HG02885 (cell line): ENCODE data around the gene HES2.
"Not testable (repeated sequence)": the region's sequence is repeated elsewhere in the genome, so short reads cannot be mapped to it uniquely, and the experiment has no call there.

ENCODE experiments used
- ATAC-seq: cut with Tn5 transposase; IDR thresholded peaks from one replicate; pipeline ENCODE4 v1.9.1; 2021; ENCODE audit warnings: mild to moderate bottlenecking; ENCODE audit not compliant: unreplicated experiment, poor library complexity

Gene HES2

GRCh38 chr1:6454856-6455751 is 35.4 kb upstream of the HES2 start:
- no peak for ATAC-seq

DNA sequence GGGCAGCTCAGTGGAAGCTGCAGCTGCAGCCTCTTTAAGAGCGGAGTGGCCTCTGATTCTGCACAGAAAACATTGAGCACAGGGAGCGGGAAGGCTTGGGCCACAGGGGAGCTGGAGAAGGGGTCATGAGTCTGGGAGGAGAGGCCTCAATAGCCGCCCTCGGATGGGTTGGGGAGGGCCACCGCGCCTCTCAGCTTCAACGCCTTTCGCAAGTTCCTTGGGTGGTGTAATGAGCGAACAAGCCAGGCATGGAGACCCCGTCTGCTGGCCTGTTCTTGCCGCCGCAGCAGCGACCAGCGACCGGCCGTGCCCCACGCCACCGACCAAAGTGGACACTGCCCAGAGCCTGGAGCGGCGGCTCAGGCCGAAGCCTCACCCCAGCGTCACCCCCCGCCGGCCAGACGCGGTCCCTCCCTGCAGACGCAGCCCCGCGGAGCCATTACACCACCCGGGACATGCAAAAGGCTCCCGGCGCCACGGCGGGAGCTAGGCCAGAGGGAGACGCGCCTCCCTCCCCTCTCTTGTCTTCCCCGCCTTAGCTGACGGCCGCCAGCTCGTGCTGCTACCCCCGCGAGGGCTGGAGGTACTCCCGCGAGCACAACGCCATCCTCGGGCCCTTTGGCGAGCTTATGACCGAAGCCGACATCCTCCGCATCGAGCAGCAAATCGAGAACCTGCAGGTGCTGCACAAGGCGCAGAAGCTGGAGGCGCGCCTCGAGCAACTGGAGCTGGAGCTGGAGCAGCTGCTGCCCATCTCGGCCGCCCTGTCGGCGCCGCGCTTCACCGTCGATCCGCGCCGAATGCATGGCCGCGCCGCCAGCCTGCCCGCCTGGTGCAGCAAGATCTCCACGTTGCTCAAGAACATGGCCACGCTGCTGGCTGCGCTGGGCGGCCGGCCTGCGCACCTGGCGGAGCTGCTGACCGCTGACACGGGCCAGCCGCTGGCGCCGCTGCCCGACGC is 34.5 kb upstream of the HES2 start:
- not testable (repeated sequence) for ATAC-seq

- no peak for ATAC-seq
Observed at GRCh38 chr1:6450943-6451373, 31.2 kb upstream of the HES2 start.

DNA sequence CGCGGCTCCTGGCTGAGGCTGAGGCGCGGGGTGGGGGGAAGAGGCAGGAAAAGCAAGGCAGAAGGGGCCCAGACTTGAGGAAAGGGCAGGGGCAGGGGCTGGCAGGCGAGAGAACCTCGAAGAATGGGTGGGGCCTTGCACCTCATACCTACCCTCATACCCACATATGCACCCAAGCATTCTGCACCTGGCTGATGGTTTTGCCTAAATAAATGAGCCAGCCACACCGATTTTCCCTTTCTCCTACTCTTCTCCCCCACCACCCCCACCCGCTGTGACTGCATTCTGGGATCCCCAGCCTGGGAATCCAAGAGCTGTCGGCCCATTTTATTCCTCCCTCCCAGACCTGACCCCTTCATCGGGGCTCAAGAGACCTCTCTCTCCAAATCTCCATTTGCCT is 30.8 kb upstream of the HES2 start:
- not testable (repeated sequence) for ATAC-seq

GRCh38 chr1:6450005-6450450 is 30.3 kb upstream of the HES2 start:
- ATAC-seq: no peak

DNA sequence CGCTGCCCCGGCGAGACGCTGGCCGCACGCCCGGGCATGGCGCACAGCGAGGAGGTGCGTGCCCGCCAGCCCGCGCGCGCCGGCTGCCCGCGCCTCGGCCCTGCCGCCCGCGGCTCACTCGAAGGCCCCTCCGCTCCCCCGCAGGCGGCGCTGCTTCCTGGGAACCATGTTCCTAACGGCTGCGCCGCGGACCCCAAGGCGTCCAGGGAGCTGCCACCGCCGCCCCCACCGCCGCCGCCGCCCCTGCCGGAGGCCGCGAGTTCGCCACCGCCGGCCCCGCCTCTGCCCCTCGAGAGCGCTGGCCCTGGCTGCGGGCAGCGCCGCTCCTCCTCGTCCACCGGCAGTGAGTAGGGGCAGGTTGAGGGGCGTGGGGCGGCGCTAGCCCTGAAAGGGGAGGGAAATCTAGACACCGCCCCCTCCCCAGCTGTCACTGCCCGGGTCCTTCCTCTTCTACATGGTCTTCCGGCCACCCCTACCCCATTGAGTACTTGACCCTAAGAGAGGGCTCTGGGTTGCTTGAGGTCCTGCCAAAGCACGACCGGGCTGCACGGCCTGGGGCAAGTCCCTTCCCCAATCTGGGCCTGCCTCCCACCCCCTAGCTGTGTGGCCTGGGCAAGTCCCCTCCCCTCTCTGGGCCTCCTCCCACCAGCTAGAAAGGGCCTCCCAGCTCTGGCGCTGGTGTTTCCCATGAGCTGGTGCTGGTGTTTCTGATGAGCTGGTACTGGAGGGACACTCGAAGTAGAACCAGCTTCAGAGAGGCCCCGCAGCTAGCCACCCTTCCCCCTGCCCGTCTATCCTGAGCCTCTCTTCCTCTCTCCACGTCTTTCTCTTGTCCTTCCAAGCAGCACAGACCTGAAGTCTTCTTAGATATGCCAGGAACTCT is 29.3 kb upstream of the HES2 start:
- ATAC-seq: no peak

DNA sequence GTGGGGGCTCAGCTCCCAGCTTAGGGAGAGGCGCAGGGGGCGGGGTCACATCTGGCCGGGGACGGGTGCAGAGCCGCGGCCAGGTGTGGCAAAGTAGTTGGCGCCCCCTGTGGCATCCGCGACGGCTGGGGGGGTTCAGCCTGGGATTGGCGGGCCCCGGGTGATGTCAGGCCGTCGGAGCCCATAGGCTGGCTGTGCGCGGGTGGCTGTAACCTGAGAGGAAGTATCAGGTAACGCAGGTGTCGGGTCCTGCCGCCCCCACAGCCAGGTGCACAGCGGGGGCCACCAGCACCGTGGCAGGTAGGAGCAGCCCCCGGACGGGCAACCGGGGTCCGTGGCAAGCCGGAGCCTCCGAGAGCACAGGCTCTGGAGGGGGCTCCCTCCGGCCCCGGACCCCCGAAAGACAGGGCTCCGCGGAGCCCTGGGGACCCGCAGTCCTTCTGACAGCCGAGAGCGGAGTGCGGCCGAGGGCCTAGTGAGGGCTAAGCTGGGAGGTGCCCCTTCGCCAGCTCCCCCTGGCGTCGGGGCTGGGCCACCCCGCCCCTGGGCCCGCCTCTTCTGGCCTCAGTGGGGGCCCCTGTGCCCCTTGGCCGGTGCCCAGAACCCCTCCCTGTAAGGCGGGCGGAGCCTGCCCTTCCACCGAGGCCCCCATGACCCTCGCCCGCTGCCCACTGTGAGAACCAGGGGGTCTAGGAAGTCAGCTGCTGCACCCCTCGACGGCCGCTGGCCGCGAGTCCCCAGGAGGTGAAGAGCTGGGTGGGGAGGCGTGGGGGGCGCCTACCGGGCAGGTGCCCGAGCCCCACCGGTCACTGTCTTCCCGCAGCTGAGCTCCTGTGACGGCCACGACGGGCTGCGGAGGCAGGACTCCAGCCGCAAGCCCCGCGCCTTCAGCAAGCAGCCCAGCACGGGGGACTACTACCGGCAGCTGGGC is 28.4 kb upstream of the HES2 start:
- ATAC-seq: no peak

DNA sequence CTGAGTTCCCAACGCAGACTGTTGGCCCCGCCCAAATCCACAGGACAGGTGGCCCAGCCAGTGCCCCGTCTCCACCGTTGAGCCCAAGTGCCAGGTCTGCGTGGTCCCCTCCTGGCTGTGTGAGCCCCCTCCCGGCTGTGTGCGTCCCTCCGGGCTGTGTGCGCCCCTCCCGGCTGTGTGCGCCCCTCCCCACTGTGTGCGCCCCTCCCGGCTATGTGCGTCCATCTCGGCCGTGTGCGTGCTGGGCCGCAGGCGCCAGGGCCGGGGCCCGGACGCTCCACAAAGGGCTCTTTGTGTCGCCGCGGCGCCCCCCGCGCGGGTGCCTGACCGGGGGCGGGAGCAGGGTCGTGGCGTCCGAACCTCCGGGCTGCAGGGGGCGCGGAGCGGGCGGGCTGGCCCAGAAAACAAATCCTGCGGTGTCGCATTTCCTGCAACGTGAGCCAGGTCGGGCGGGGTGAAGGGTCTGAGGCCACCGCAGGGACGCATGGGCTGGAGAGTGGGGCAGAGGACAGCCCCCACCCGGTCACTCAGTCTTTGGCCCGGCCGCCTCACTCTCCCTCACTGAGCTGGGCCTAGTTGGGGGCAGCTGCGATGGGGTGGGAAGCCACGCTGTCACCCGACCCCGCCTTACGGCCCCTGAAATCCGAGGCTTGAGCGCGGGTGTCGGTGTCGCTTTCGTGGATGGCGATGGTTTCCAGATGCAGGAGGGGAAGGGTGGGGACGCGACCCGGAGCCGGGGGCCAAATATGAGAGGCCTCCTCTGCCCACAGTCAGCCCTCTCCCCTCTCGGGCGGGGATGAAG is 27.5 kb upstream of the HES2 start:
- no peak for ATAC-seq

GRCh38 chr1:6446665-6447015 is 26.9 kb upstream of the HES2 start:
- ATAC-seq: no peak

- ATAC-seq: not testable (repeated sequence)
Observed at GRCh38 chr1:6445929-6446328, 26.2 kb upstream of the HES2 start.

- no peak for ATAC-seq
Observed at GRCh38 chr1:6445062-6445763, 25.5 kb upstream of the HES2 start.

DNA sequence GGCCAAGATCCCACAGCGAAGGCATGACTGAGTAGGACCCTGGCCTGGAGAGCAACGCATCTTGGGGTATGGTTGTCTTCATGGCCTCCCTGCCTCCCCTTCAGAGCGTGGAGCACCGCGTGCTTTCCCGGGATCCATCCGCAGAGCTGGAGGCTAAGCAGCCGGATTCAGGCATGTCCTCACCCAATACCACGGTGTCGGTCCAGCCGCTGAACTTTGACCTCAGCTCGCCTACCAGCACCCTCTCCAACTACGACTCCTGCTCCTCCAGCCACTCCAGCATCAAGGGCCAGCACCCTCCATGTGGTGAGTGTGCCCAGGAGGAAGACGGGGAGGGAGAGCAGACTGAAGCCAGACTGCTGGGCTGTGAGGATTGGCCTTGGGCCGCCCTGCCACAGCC is 24.7 kb upstream of the HES2 start:
- no peak for ATAC-seq

- ATAC-seq: no peak
Observed at GRCh38 chr1:6443339-6444115, 23.8 kb upstream of the HES2 start.

DNA sequence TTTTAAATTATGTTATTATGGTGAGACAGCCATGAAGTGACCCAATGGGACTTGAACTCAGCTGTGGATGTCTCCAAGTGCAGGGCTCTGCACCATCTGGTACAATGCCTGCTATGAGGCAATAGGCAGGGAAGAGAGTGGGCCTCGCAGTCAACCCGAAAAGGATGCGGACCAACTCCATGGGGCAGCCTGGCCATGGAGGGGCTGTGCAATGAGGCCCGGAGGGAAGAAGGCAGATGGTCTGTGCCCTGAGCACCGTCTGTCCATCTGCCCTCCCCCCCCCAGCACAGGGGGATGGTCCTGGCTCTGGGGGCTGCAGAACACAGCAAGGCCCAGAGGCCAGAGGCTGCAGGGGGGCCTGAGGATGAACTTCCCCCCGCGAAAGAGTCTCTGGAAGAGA is 21.9 kb upstream of the HES2 start:
- ATAC-seq: no peak

DNA sequence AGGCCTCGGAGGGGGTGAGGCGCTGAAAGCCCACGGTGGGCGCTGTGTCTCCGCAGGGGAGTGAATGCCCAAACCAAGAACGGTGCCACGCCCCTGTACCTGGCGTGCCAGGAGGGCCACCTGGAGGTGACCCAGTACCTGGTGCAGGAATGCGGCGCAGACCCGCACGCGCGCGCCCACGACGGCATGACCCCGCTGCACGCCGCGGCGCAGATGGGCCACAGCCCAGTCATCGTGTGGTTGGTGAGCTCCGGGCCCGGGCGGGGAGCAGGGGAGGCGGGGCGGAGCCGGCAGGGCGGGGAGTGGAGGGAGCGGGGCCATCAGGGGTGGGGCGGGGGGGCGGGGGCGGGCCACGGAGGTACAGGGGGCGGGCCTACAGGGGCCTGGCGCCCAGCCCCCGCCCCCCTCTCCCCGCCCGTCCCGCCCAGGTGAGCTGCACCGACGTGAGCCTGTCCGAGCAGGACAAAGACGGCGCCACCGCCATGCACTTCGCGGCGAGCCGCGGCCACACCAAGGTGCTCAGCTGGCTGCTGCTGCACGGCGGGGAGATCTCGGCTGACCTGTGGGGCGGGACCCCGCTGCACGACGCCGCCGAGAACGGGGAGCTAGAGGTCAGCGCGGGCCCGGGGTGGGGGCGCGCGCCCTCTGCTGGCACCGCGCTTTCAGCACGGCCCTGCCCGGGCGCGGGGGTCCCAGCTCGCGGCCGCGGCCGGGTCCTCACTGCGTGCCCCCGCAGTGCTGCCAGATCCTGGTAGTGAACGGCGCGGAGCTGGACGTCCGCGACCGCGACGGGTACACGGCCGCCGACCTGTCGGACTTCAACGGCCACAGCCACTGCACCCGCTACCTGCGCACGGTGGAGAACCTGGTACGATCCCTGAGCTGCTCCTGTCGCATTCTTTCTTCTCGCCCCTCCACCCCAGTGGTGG is 20.7 kb upstream of the HES2 start:
- no peak for ATAC-seq

- no peak for ATAC-seq
Observed at GRCh38 chr1:6438047-6438525, 18.4 kb upstream of the HES2 start.
